ENCODE measurements around the gene PDCD1.
"Not testable (repeated sequence)": the region's sequence is repeated elsewhere in the genome, so short reads cannot be mapped to it uniquely, and the experiment has no call there.

PDCD1 gene

GRCh38 chr2:241875754-241876527 lies 17.2 kb upstream of the PDCD1 start:
- DNase-seq; H3K4ac ChIP-seq (ENCODE audit: low read depth, low read length); H2BK12ac ChIP-seq (ENCODE audit: low read length); H3K23ac ChIP-seq (ENCODE audit: low read length); H3K4me3 ChIP-seq (ENCODE audit: low read depth, low read length); H3K27me3 ChIP-seq (ENCODE audit: insufficient read depth, low read length); H3K27ac ChIP-seq (ENCODE audit: low read depth, low read length); H3K14ac ChIP-seq (ENCODE audit: low read length); H3K9ac ChIP-seq (ENCODE audit: low read length); H2BK5ac ChIP-seq (ENCODE audit: low read depth, low read length, poor library complexity); H3K4me2 ChIP-seq (ENCODE audit: low read length); H2AK5ac ChIP-seq (ENCODE audit: low read length); H3K4me1 ChIP-seq (ENCODE audit: control insufficient read depth in 1 of 2, insufficient read depth in 2 of 2, low read length in 2 of 2); H2AFZ ChIP-seq (ENCODE audit: insufficient read depth, low read length, poor library complexity); H4K91ac ChIP-seq (ENCODE audit: low read depth, low read length); H4K12ac ChIP-seq (ENCODE audit: low read depth, low read length); H4K8ac ChIP-seq (ENCODE audit: low read depth, low read length); H3K18ac ChIP-seq (ENCODE audit: low read length); H3K79me1 ChIP-seq (ENCODE audit: low read length); H3K36me3 ChIP-seq (ENCODE audit: control insufficient read depth in 1 of 2, insufficient read depth in 2 of 2, low read length in 2 of 2); H2BK120ac ChIP-seq (ENCODE audit: insufficient read depth, low read length, poor library complexity); H3K79me2 ChIP-seq (ENCODE audit: control insufficient read depth, insufficient read depth, low read length, poor library complexity): not testable (repeated sequence)
- no CpG with 5 or more reads among the region's 22 CpGs for WGBS (ENCODE audit: extremely low coverage, insufficient coverage, insufficient read length)
- peaks cover 16% of the 10 kb centered on the region for H3K9me3 ChIP-seq (ENCODE audit: insufficient read depth, low read depth, low read length)

- Histone ChIP-seq H3K18ac (ENCODE audit: low read length) (no peak overlapping the region), H3K4me2 (ENCODE audit: low read length) (no peak overlapping the region), H2BK5ac (ENCODE audit: low read depth, low read length, poor library complexity) (no peak overlapping the region), H3K27ac (ENCODE audit: low read depth, low read length) (no peak overlapping the region), H3K14ac (ENCODE audit: low read length) (no peak overlapping the region), H3K4me1 (ENCODE audit: control insufficient read depth in 1 of 2, insufficient read depth in 2 of 2, low read length in 2 of 2) (no peaks in the 10 kb centered on the region), H3K36me3 (ENCODE audit: control insufficient read depth in 1 of 2, insufficient read depth in 2 of 2, low read length in 2 of 2) (no peaks in the 10 kb centered on the region), H3K4ac (ENCODE audit: low read depth, low read length) (no peak overlapping the region), H2AK5ac (ENCODE audit: low read length) (no peak overlapping the region), H2BK120ac (ENCODE audit: insufficient read depth, low read length, poor library complexity) (no peak overlapping the region), H3K79me1 (ENCODE audit: low read length) (no peaks in the 10 kb centered on the region), H3K27me3 (ENCODE audit: insufficient read depth, low read length) (no peaks in the 10 kb centered on the region), H3K9me3 (ENCODE audit: insufficient read depth, low read depth, low read length) (peaks cover 16% of the 10 kb centered on the region), H3K4me3 (ENCODE audit: low read depth, low read length) (peak overlapping the region; percentile 21), H2AFZ (ENCODE audit: insufficient read depth, low read length, poor library complexity) (no peak overlapping the region), H4K12ac (ENCODE audit: low read depth, low read length) (no peak overlapping the region), H2BK12ac (ENCODE audit: low read length) (no peak overlapping the region), H3K79me2 (ENCODE audit: control insufficient read depth, insufficient read depth, low read length, poor library complexity) (no peaks in the 10 kb centered on the region), H3K23ac (ENCODE audit: low read length) (no peak overlapping the region), H4K91ac (ENCODE audit: low read depth, low read length) (no peak overlapping the region), H3K9ac (ENCODE audit: low read length) (no peak overlapping the region), H4K8ac (ENCODE audit: low read depth, low read length) (no peak overlapping the region)
- no CpG with 5 or more reads among the region's 17 CpGs for WGBS (ENCODE audit: extremely low coverage, insufficient coverage, insufficient read length)
- DNase-seq: no peak
These were observed 15.7 kb upstream of the PDCD1 start for GRCh38 chr2:241874277-241874925.

DNA sequence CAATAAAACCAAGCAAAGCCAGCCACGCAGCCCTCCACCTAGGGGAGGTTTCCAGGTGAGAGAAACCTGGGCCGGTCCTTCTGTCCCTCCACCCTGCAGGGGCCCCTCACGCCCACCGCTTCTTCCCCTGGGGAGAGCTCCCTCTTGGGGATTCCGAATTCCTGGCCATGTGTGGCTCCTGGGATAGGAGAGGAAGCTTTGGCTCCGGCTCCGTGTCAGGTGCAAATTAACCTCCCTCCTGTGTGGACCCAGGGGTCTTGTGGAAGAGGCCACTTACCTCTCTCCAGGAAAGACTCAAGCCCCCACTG lies 15.1 kb upstream of the PDCD1 start:
- H3K9me3 ChIP-seq (ENCODE audit: insufficient read depth, low read depth, low read length): peaks cover 16% of the 10 kb centered on the region
- H2BK12ac ChIP-seq (ENCODE audit: low read length): no peak overlapping the region
- WGBS (ENCODE audit: extremely low coverage, insufficient coverage, insufficient read length): no CpG with 5 or more reads among the region's 7 CpGs
- H3K4me2 ChIP-seq (ENCODE audit: low read length): no peak overlapping the region
- H4K8ac ChIP-seq (ENCODE audit: low read depth, low read length): no peak overlapping the region
- H2BK120ac ChIP-seq (ENCODE audit: insufficient read depth, low read length, poor library complexity): no peak overlapping the region
- no peak overlapping the region for H3K4ac ChIP-seq (ENCODE audit: low read depth, low read length)
- H3K27ac ChIP-seq (ENCODE audit: low read depth, low read length): no peak overlapping the region
- no peaks in the 10 kb centered on the region for H3K36me3 ChIP-seq (ENCODE audit: control insufficient read depth in 1 of 2, insufficient read depth in 2 of 2, low read length in 2 of 2)
- H3K27me3 ChIP-seq (ENCODE audit: insufficient read depth, low read length): no peaks in the 10 kb centered on the region
- H3K9ac ChIP-seq (ENCODE audit: low read length): no peak overlapping the region
- H3K79me2 ChIP-seq (ENCODE audit: control insufficient read depth, insufficient read depth, low read length, poor library complexity): no peaks in the 10 kb centered on the region
- no peak for DNase-seq
- no peak overlapping the region for H3K14ac ChIP-seq (ENCODE audit: low read length)
- H2BK5ac ChIP-seq (ENCODE audit: low read depth, low read length, poor library complexity): no peak overlapping the region
- no peak overlapping the region for H2AFZ ChIP-seq (ENCODE audit: insufficient read depth, low read length, poor library complexity)
- no peak overlapping the region for H4K91ac ChIP-seq (ENCODE audit: low read depth, low read length)
- H3K18ac ChIP-seq (ENCODE audit: low read length): no peak overlapping the region
- H3K23ac ChIP-seq (ENCODE audit: low read length): no peak overlapping the region
- H3K4me3 ChIP-seq (ENCODE audit: low read depth, low read length): no peak overlapping the region
- H3K4me1 ChIP-seq (ENCODE audit: control insufficient read depth in 1 of 2, insufficient read depth in 2 of 2, low read length in 2 of 2): no peaks in the 10 kb centered on the region
- H4K12ac ChIP-seq (ENCODE audit: low read depth, low read length): no peak overlapping the region
- no peaks in the 10 kb centered on the region for H3K79me1 ChIP-seq (ENCODE audit: low read length)
- no peak overlapping the region for H2AK5ac ChIP-seq (ENCODE audit: low read length)

GRCh38 chr2:241873081-241873802 lies 14.5 kb upstream of the PDCD1 start:
- Histone ChIP-seq H3K79me1 (ENCODE audit: low read length) (no peaks in the 10 kb centered on the region), H2AFZ (ENCODE audit: insufficient read depth, low read length, poor library complexity) (no peak overlapping the region), H3K9me3 (ENCODE audit: insufficient read depth, low read depth, low read length) (peaks cover 16% of the 10 kb centered on the region), H2BK12ac (ENCODE audit: low read length) (no peak overlapping the region), H3K4ac (ENCODE audit: low read depth, low read length) (no peak overlapping the region), H3K14ac (ENCODE audit: low read length) (no peak overlapping the region), H3K9ac (ENCODE audit: low read length) (no peak overlapping the region), H2BK5ac (ENCODE audit: low read depth, low read length, poor library complexity) (no peak overlapping the region), H4K8ac (ENCODE audit: low read depth, low read length) (no peak overlapping the region), H3K23ac (ENCODE audit: low read length) (no peak overlapping the region), H3K27ac (ENCODE audit: low read depth, low read length) (no peak overlapping the region), H3K18ac (ENCODE audit: low read length) (no peak overlapping the region), H3K79me2 (ENCODE audit: control insufficient read depth, insufficient read depth, low read length, poor library complexity) (no peaks in the 10 kb centered on the region), H2AK5ac (ENCODE audit: low read length) (no peak overlapping the region), H3K4me2 (ENCODE audit: low read length) (no peak overlapping the region), H3K27me3 (ENCODE audit: insufficient read depth, low read length) (no peaks in the 10 kb centered on the region), H3K4me3 (ENCODE audit: low read depth, low read length) (no peak overlapping the region), H3K4me1 (ENCODE audit: control insufficient read depth in 1 of 2, insufficient read depth in 2 of 2, low read length in 2 of 2) (no peaks in the 10 kb centered on the region), H2BK120ac (ENCODE audit: insufficient read depth, low read length, poor library complexity) (no peak overlapping the region), H4K12ac (ENCODE audit: low read depth, low read length) (no peak overlapping the region), H3K36me3 (ENCODE audit: control insufficient read depth in 1 of 2, insufficient read depth in 2 of 2, low read length in 2 of 2) (no peaks in the 10 kb centered on the region), H4K91ac (ENCODE audit: low read depth, low read length) (no peak overlapping the region)
- whole genome bisulfite sequencing (ENCODE audit: extremely low coverage, insufficient coverage, insufficient read length): no CpG with 5 or more reads among the region's 54 CpGs
- no peak for DNase-seq

Measured in trophoblast cell (in vitro differentiated cells and primary cell).